Stimulated activated CD4-positive, alpha-beta T cell treated with anti-CD3 and anti-CD28 coated beads, Interleukin-4, amount 100 ng/mL, for 24 hours (primary cell): ENCODE results near the gene CTSC.
"Not testable (repeated sequence)": the region's sequence is repeated elsewhere in the genome, so short reads cannot be mapped to it uniquely, and the experiment has no call there.

Experiments
- DNase-seq: peaks from one replicate; pipeline ENCODE4 v3.0.0-alpha.2; 2020

The CTSC gene

GRCh38 chr11:88348870-88349269 lies 11.3 kb upstream of the CTSC start:
- DNase-seq = no peak

GRCh38 chr11:88345949-88346348 lies 8.4 kb upstream of the CTSC start:
- no peak for DNase-seq

- DNase-seq = no peak
Observed at GRCh38 chr11:88345408-88345807, 7.9 kb upstream of the CTSC start.

- no peak for DNase-seq
Observed at GRCh38 chr11:88344869-88345268, 7.3 kb upstream of the CTSC start.

GRCh38 chr11:88341522-88342251 lies 4.2 kb upstream of the CTSC start:
- no peak for DNase-seq

- DNase-seq = no peak
Observed at GRCh38 chr11:88340366-88340935, 2.9 kb upstream of the CTSC start.

GRCh38 chr11:88337987-88338668 lies 592 bp upstream of the CTSC start:
- peak; percentile 65 for DNase-seq

- DNase-seq = no peak
Observed at GRCh38 chr11:88335284-88335683, 2.3 kb downstream of the CTSC start.

- DNase-seq = no peak
Observed at GRCh38 chr11:88333862-88334261, 3.7 kb downstream of the CTSC start.

GRCh38 chr11:88332851-88333250 lies 4.7 kb downstream of the CTSC start:
- no peak for DNase-seq

GRCh38 chr11:88330826-88331428 lies 6.6 kb downstream of the CTSC start:
- no peak for DNase-seq

- no peak for DNase-seq
Observed at GRCh38 chr11:88329563-88330250, 7.8 kb downstream of the CTSC start.

- DNase-seq = no peak
Observed at GRCh38 chr11:88327462-88328143, 9.9 kb downstream of the CTSC start.

GRCh38 chr11:88327061-88327460 lies 10.5 kb downstream of the CTSC start:
- no peak for DNase-seq

GRCh38 chr11:88326099-88326498 lies 11.4 kb downstream of the CTSC start:
- DNase-seq = no peak

- no peak for DNase-seq
Observed at GRCh38 chr11:88324562-88325345, 12.8 kb downstream of the CTSC start.

- not testable (repeated sequence) for DNase-seq
Observed at GRCh38 chr11:88322881-88323280, 14.7 kb downstream of the CTSC start.

- not testable (repeated sequence) for DNase-seq
Observed at GRCh38 chr11:88321412-88321811, 16.1 kb downstream of the CTSC start.

GRCh38 chr11:88320149-88320559 lies 17.4 kb downstream of the CTSC start:
- no peak for DNase-seq

- DNase-seq = no peak
Observed at GRCh38 chr11:88318017-88318416, 19.5 kb downstream of the CTSC start.

GRCh38 chr11:88317536-88317935 lies 20.0 kb downstream of the CTSC start:
- no peak for DNase-seq

- DNase-seq = no peak
Observed at GRCh38 chr11:88315981-88316441, 21.5 kb downstream of the CTSC start.
